K562 (cell line): ENCODE data around the gene EEF2K. TPM values are rescaled to one million over a fixed set of nuclear protein-coding genes. Genes with fewer than 3 reads are reported as not detected.

ENCODE experiments used
- CHD2 ChIP-seq: IDR thresholded peaks from 2 replicates; pipeline ENCODE4 v1.6.1; 2011; ENCODE audit warnings: low read depth, low read length
- DACH1 ChIP-seq: fragments of 450-650 bp; IDR thresholded peaks from 2 replicates; pipeline ENCODE4 v1.6.1; 2018; ENCODE audit not compliant: partially characterized antibody
- HNRNPL ChIP-seq: fragments of 200-400 bp; formaldehyde crosslinking; IDR thresholded peaks from 2 replicates; pipeline ENCODE4 v1.6.1; 2017; ENCODE audit warnings: low read depth, mild to moderate bottlenecking, low read length
- KLF10 ChIP-seq: fragments of 250-450 bp; sonication (Bioruptor Pico); IDR thresholded peaks from 2 replicates; pipeline ENCODE4 v1.6.1; 2021; ENCODE audit warnings: matching md5 sums
- LCOR ChIP-seq: sonication (generic); formaldehyde crosslinking; IDR thresholded peaks from 2 replicates; pipeline ENCODE4 v1.8.0; 2022; ENCODE audit warnings: mild to moderate bottlenecking, missing genetic modification reagents
- MGA ChIP-seq: fragments of 450-650 bp; IDR thresholded peaks from 2 replicates; pipeline ENCODE4 v1.6.1; 2016; ENCODE audit warnings: mild to moderate bottlenecking, moderate library complexity
- PHF20 ChIP-seq: fragments of 450-650 bp; IDR thresholded peaks from 2 replicates; pipeline ENCODE4 v1.6.1; 2018; ENCODE audit not compliant: partially characterized antibody
- PTRF ChIP-seq: fragments of 450-650 bp; IDR thresholded peaks from 2 replicates; pipeline ENCODE4 v1.6.1; 2016; ENCODE audit warnings: mild to moderate bottlenecking, missing genetic modification characterization, missing compliant biosample characterization
- SFPQ ChIP-seq: fragments of 200-400 bp; formaldehyde crosslinking; IDR thresholded peaks from 2 replicates; pipeline ENCODE4 v1.6.1; 2017; ENCODE audit warnings: mild to moderate bottlenecking, low read depth, low read length, moderate library complexity
- SNAPC5 ChIP-seq: fragments of 250-450 bp; sonication (Bioruptor Pico); IDR thresholded peaks from 2 replicates; pipeline ENCODE4 v1.8.0; 2021; ENCODE audit warnings: moderate library complexity, mild to moderate bottlenecking, inconsistent platforms
- USF1 ChIP-seq: sonication (generic); formaldehyde crosslinking; IDR thresholded peaks from 2 replicates; pipeline ENCODE4 v1.9.0; 2022; ENCODE audit warnings: mild to moderate bottlenecking, missing genetic modification reagents
- ZC3H11A ChIP-seq: IDR thresholded peaks from 2 replicates; pipeline ENCODE4 v1.6.1; 2012; ENCODE audit warnings: low read depth, low read length, improper control_type of control experiment
- ZNF174 ChIP-seq: fragments of 250-450 bp; sonication (Bioruptor Pico); IDR thresholded peaks from 2 replicates; pipeline ENCODE4 v1.4.0; 2020; ENCODE audit warnings: mild to moderate bottlenecking
- ZNF79 ChIP-seq: fragments of 250-450 bp; sonication (Bioruptor Pico); IDR thresholded peaks from 2 replicates; pipeline ENCODE4 v1.4.0; 2020; ENCODE audit warnings: low read depth, mild to moderate bottlenecking, moderate library complexity
- polyA plus RNA-seq, 8 experiments: library from polyadenylated mRNA; depleted of rRNA in 4 of 8; stranded (reverse) in 5 of 8; unstranded in 3 of 8; fragments of >200 nt; fragmentation: Nextera tagmentation in 2 of 8; fragmentation: Illumina TruSeq in 1 of 8; extraction: Ambion mirVana in 2 of 8; extraction: Trizol in 1 of 8; gene quantifications; 2 replicates each; pipeline versions ENCODE4 v1.2.1 to v1.2.3, GENCODE V29; 2011 to 2014; ENCODE audit warnings: inconsistent platforms in 1 of 8, missing spikeins in 1 of 8
- total RNA-seq, 7 experiments: library from RNA; depleted of rRNA in 6 of 7; stranded (reverse); fragments of >200 nt in 6 of 7; fragmentation: Illumina TruSeq in 2 of 7; extraction: Trizol in 2 of 7; gene quantifications; 2 replicates each; pipeline versions ENCODE4 v1.2.1 to v1.2.3, GENCODE V29; 2011 to 2021; ENCODE audit warnings: low replicate concordance in 1 of 7

Gene EEF2K
- total and polyA plus RNA-seq, 9 of the 15 experiments (the other 6 are each of a cell fraction or from before 2014, with no cell fraction given), result 3.0 to 35.2 (median 12.2) TPM

GRCh38 chr16:22206013-22206841 is at the start of gene EEF2K (continued):
- TF ChIP-seq SNAPC5 (CRISPR knock-in tag) (no peak), LCOR (CRISPR knock-in tag) (peak; percentile 85), CHD2 (no peak), PHF20 (no peak), ZNF174 (CRISPR knock-in tag) (no peak), MGA (peak; percentile 94), USF1 (CRISPR knock-in tag) (peak; percentile 87), DACH1 (peak; percentile 25), PTRF (tag) (no peak), KLF10 (CRISPR knock-in tag) (no peak), HNRNPL (peak; percentile 60; the same call in 1 of the 2 replicates), ZC3H11A (no peak), ZNF79 (CRISPR knock-in tag) (no peak), SFPQ (no peak)
